Esophagus (tissue), 2 donors: ENCODE data around the gene CMSS1. TPM values are rescaled to one million over a fixed set of nuclear protein-coding genes. Genes with fewer than 3 reads are reported as not detected.

ENCODE experiments used
- H3K27ac ChIP-seq, 2 donors: one replicate each; pipeline ENCODE4 v1.5.1; 2013; ENCODE audit warnings: low read depth in 2 of 2, mild to moderate bottlenecking in 2 of 2, inconsistent platforms in 1 of 2, low read length in 1 of 2, moderate library complexity in 1 of 2
- H3K27me3 ChIP-seq, 2 donors: one replicate each; pipeline ENCODE4 v1.6.1; 2013; ENCODE audit warnings: low read length in 2 of 2, control low read depth in 1 of 2, mild to moderate bottlenecking in 1 of 2; ENCODE audit not compliant: insufficient read depth in 2 of 2, control insufficient read depth in 1 of 2
- H3K36me3 ChIP-seq, 2 donors: one replicate each; pipeline ENCODE4 v1.6.1; 2013; ENCODE audit warnings: low read length in 1 of 2; ENCODE audit not compliant: control insufficient read depth in 2 of 2, insufficient read depth in 2 of 2
- H3K4me1 ChIP-seq, 2 donors: one replicate each; pipeline ENCODE4 v1.6.1; 2013; ENCODE audit warnings: low read length in 1 of 2; ENCODE audit not compliant: control insufficient read depth in 2 of 2, insufficient read depth in 2 of 2
- H3K4me3 ChIP-seq, 2 donors: one replicate each; pipeline ENCODE4 v1.5.1; 2013; ENCODE audit warnings: low read length in 2 of 2, mild to moderate bottlenecking in 2 of 2, low read depth in 1 of 2, moderate library complexity in 1 of 2
- H3K9me3 ChIP-seq, 2 donors: one replicate each; pipeline ENCODE4 v1.6.1; 2013; ENCODE audit warnings: mild to moderate bottlenecking in 2 of 2, low read depth in 1 of 2, low read length in 1 of 2, moderate library complexity in 1 of 2; ENCODE audit not compliant: control insufficient read depth in 2 of 2, insufficient read depth in 1 of 2
- WGBS, 2 donors: extraction: QIAGEN DNeasy Blood & Tissue Kit; methylation state at CpG; one replicate each; pipeline ENCODE4 v1.1.7; 2013; 5-methylcytosine and 5-hydroxymethylcytosine counted together
- polyA plus RNA-seq, 2 donors: library from polyadenylated mRNA; stranded (reverse); fragments of 200-250 nt; gene quantifications; one replicate each; pipeline ENCODE4 v1.2.3, GENCODE V29; 2013
- donor health status: healthy with polysubstance abuse.
- donor health status: Bipolar disorder and iron deficiency.

Gene CMSS1
- polyA plus RNA-seq, 2 donors = 15.5 to 17.9 TPM

GRCh38 chr3:100125161-100125938 is 307.7 kb downstream of the CMSS1 start:
- H3K9me3 ChIP-seq = no peaks in the 10 kb centered on the region
- H3K4me3 ChIP-seq = no peak overlapping the region
- H3K27me3 ChIP-seq = no peaks in the 10 kb centered on the region
- H3K27ac ChIP-seq = no peak overlapping the region
- no peaks in the 10 kb centered on the region for H3K4me1 ChIP-seq
- no peaks in the 10 kb centered on the region for H3K36me3 ChIP-seq
- WGBS, 2 donors = 83 to 88% methylated on average over 5 of the region's 5 CpGs

- 80% methylated on average over 2 of the region's 2 CpGs for WGBS, 2 donors
- no peak overlapping the region for H3K27ac ChIP-seq
- H3K9me3 ChIP-seq = no peaks in the 10 kb centered on the region
- no peaks in the 10 kb centered on the region for H3K4me1 ChIP-seq
- no peaks in the 10 kb centered on the region for H3K27me3 ChIP-seq
- H3K36me3 ChIP-seq = no peaks in the 10 kb centered on the region
- H3K4me3 ChIP-seq = no peak overlapping the region
Observed at GRCh38 chr3:100127792-100128191, 310.1 kb downstream of the CMSS1 start.

GRCh38 chr3:100128565-100128964 is 310.9 kb downstream of the CMSS1 start:
- H3K27me3 ChIP-seq = no peaks in the 10 kb centered on the region
- 88 to 90% methylated on average over 5 of the region's 5 CpGs for WGBS, 2 donors
- H3K9me3 ChIP-seq = no peaks in the 10 kb centered on the region
- no peaks in the 10 kb centered on the region for H3K36me3 ChIP-seq
- no peak overlapping the region for H3K27ac ChIP-seq
- no peaks in the 10 kb centered on the region for H3K4me1 ChIP-seq
- no peak overlapping the region for H3K4me3 ChIP-seq

GRCh38 chr3:100129941-100130340 is 312.3 kb downstream of the CMSS1 start:
- WGBS, 2 donors = 87 to 95% methylated on average over 1 of the region's 1 CpG
- Histone ChIP-seq H3K4me1 (no peaks in the 10 kb centered on the region), H3K36me3 (no peaks in the 10 kb centered on the region), H3K9me3 (no peaks in the 10 kb centered on the region), H3K27me3 (no peaks in the 10 kb centered on the region), H3K27ac (no peak overlapping the region), H3K4me3 (no peak overlapping the region)

GRCh38 chr3:100131241-100131640 is 313.6 kb downstream of the CMSS1 start:
- Histone ChIP-seq H3K36me3 (no peaks in the 10 kb centered on the region), H3K9me3 (no peaks in the 10 kb centered on the region), H3K4me1 (no peaks in the 10 kb centered on the region), H3K4me3 (no peak overlapping the region), H3K27me3 (no peaks in the 10 kb centered on the region), H3K27ac (no peak overlapping the region)
- 85 to 91% methylated on average over 6 of the region's 6 CpGs for WGBS, 2 donors

GRCh38 chr3:100136921-100137320 is 319.3 kb downstream of the CMSS1 start:
- no peak overlapping the region for H3K4me3 ChIP-seq
- no peaks in the 10 kb centered on the region for H3K27me3 ChIP-seq
- no peak overlapping the region for H3K27ac ChIP-seq
- H3K9me3 ChIP-seq = no peaks in the 10 kb centered on the region
- H3K4me1 ChIP-seq = no peaks in the 10 kb centered on the region
- WGBS, 2 donors = 80 to 87% methylated on average over 1 of the region's 1 CpG
- H3K36me3 ChIP-seq = no peaks in the 10 kb centered on the region

GRCh38 chr3:100140976-100141375 is 323.3 kb downstream of the CMSS1 start:
- no peak overlapping the region for H3K27ac ChIP-seq
- H3K4me3 ChIP-seq = no peak overlapping the region
- no peaks in the 10 kb centered on the region for H3K27me3 ChIP-seq
- H3K4me1 ChIP-seq = no peaks in the 10 kb centered on the region
- 97 to 98% methylated on average over 1 of the region's 1 CpG for WGBS, 2 donors
- H3K36me3 ChIP-seq = no peaks in the 10 kb centered on the region
- H3K9me3 ChIP-seq = no peaks in the 10 kb centered on the region

GRCh38 chr3:100141586-100141985 is 323.9 kb downstream of the CMSS1 start:
- Histone ChIP-seq H3K4me1 (no peaks in the 10 kb centered on the region), H3K9me3 (no peaks in the 10 kb centered on the region), H3K36me3 (no peaks in the 10 kb centered on the region), H3K27ac (no peak overlapping the region), H3K27me3 (no peaks in the 10 kb centered on the region), H3K4me3 (no peak overlapping the region)
- WGBS, 2 donors = 83 to 88% methylated on average over 1 of the region's 1 CpG

- H3K36me3 ChIP-seq = no peaks in the 10 kb centered on the region
- no peaks in the 10 kb centered on the region for H3K27me3 ChIP-seq
- no peak overlapping the region for H3K4me3 ChIP-seq
- 82 to 91% methylated on average over 1 of the region's 1 CpG for WGBS, 2 donors
- no peaks in the 10 kb centered on the region for H3K4me1 ChIP-seq
- H3K27ac ChIP-seq = no peak overlapping the region
- no peaks in the 10 kb centered on the region for H3K9me3 ChIP-seq
Observed at GRCh38 chr3:100144255-100144866, 326.7 kb downstream of the CMSS1 start.

- Histone ChIP-seq H3K27ac (no peak overlapping the region), H3K4me3 (no peak overlapping the region), H3K27me3 (no peaks in the 10 kb centered on the region), H3K36me3 (no peaks in the 10 kb centered on the region), H3K9me3 (no peaks in the 10 kb centered on the region), H3K4me1 (no peaks in the 10 kb centered on the region)
- WGBS, 2 donors = 76 to 77% methylated on average over 2 of the region's 2 CpGs
Observed at GRCh38 chr3:100149130-100149529, 331.5 kb downstream of the CMSS1 start.
